GM12875 (cell line): ENCODE measurements around the gene SLC43A1.

ENCODE experiments used
- H3K4me3 ChIP-seq: one replicate; pipeline ENCODE4 v1.5.1; 2011; ENCODE audit warnings: low read depth, low read length, control low read depth
- TF ChIP-seq, protein P1 (sequence below): IDR thresholded peaks from 2 replicates; pipeline ENCODE4 v1.5.1; 2011; ENCODE audit warnings: low read depth, mild to moderate bottlenecking, control low read depth, inconsistent platforms, low read length, moderate library complexity, borderline replicate concordance; ENCODE audit not compliant: insufficient read depth

The SLC43A1 gene

DNA sequence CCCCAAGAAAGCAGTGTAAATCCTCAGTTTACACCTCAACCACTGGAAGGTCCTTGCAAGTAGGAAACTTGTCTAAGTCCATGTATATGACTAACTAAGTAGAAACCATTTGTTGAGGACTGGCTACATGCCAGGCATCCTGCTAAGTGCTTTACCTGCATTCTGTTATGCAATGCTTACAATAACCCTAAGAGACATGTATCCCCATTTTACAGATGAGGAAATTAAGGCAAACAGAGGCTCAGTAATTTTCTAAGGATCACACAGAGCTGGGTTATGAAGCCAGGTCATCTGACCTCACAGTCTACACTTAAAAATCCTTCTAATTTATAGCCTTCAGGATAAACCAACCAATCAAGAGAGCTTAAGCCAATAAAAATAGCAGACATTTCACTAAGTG lies 13.5 kb upstream of the SLC43A1 start:
- TF ChIP-seq, protein P1, sequence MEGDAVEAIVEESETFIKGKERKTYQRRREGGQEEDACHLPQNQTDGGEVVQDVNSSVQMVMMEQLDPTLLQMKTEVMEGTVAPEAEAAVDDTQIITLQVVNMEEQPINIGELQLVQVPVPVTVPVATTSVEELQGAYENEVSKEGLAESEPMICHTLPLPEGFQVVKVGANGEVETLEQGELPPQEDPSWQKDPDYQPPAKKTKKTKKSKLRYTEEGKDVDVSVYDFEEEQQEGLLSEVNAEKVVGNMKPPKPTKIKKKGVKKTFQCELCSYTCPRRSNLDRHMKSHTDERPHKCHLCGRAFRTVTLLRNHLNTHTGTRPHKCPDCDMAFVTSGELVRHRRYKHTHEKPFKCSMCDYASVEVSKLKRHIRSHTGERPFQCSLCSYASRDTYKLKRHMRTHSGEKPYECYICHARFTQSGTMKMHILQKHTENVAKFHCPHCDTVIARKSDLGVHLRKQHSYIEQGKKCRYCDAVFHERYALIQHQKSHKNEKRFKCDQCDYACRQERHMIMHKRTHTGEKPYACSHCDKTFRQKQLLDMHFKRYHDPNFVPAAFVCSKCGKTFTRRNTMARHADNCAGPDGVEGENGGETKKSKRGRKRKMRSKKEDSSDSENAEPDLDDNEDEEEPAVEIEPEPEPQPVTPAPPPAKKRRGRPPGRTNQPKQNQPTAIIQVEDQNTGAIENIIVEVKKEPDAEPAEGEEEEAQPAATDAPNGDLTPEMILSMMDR, result no peak
- H3K4me3 ChIP-seq, result no peak overlapping the region

GRCh38 chr11:57527056-57527631 lies 11.6 kb upstream of the SLC43A1 start:
- TF ChIP-seq, protein P1, result peak; percentile 77
- H3K4me3 ChIP-seq, result no peak overlapping the region

DNA sequence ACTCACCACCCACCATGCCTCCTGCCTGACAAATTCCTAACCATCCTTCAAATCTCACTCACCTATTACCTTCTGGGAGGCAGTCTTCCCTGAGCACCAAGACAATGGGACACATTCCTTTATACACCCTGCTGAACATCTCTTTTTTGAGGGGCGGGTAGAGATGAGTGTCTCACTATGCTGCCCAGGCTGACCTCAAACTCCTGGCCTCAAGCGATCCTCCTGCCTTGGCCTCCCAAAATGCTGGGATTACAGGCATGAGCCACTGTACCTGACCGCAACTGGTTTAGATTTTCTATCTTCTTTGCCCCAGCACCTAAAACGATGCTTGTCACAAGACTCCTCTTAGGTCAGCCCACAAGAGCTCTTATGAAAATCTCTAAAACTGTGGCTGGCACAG lies 7.9 kb upstream of the SLC43A1 start:
- TF ChIP-seq, protein P1, result no peak
- H3K4me3 ChIP-seq, result no peak overlapping the region

DNA sequence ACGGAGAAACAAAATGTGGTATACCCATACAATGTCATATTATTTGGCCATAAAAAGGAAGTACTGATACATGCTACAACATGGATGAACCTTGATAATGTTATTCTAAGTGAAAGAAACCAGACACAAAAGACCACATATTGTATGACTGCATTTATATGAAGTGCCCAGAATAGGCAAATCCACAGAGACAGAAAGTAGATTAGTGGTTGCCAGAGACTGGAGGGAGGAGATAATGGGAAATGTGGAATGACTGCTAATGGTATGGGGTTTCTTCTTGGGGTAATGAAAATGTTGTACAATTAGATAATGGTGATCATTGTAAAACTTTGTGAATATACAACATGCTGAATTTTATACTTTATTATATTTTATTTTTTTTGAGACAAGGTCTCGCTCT lies 5.6 kb upstream of the SLC43A1 start:
- TF ChIP-seq, protein P1, result no peak
- H3K4me3 ChIP-seq, result no peak overlapping the region

DNA sequence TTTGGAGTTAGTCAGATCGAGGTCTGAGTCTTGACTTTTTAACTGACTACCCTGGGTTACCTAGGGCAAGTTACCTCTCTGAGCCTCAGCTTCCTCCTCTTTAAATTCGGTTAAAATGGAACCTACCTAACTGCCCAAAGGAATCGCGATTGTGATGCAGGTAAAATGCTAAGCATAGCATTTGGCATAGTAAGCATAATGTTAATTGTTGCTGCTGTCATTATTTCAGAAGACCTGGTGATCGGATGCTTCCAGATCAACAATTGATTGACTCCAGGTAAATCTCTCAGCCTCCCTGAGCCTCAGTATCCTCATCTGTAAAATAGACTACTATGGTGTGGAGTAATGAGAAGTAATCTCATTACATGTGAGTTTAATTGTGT lies 550 bp upstream of the SLC43A1 start:
- H3K4me3 ChIP-seq, result peak overlapping the region; percentile 98
- TF ChIP-seq, protein P1, result no peak

DNA sequence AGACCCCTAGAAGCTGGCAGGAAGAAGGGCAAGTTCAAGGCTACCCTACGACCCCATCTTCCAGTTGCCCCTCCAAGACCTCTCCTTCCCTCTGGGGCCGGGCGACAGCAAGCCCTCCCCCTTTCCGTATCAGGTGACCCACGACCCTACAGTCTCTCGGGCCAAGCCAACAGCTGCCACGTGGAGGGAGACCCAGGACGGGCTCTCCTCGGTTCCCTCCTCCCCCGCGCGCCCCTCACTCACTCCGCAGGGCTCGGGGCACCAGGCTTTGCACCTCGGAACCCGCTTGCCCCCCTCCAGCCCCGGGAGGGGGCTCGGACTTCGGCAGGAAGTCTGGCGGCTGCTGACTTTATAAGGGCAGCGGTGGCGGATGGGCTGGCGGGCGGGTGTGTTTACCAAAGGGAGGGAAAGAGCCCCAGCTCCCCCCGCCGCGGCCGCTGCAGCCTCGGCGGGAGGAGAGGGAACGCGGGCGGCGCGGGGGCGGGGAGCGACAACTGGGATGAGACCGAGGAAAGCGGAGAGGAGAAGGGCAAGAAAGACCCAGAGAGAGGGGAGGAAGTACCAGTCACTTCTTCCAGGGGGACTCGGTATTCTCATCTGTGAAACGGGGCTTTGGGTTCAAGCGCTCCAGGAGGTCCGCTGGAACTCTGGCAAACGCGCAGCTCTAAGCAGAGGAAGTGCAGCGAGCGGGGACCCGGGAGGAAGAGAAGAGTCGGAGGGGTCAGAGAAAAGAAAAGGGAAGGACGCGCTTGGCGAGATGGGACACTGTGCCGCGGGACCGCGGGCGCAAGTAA lies 767 bp downstream of the SLC43A1 start:
- TF ChIP-seq, protein P1, result no peak
- peak overlapping the region; percentile 98 for H3K4me3 ChIP-seq
